GM23248 (cell line): Measurements from ENCODE around the gene PPP6R1.

Source experiments
- EZH2 ChIP-seq: fragments of 200-600 bp; sonication (generic); IDR thresholded peaks from 2 replicates; pipeline ENCODE4 v1.6.1; 2018; ENCODE audit warnings: antibody characterized with exemption, mild to moderate bottlenecking; ENCODE audit not compliant: insufficient read depth, poor library complexity, severe bottlenecking
- EZH2phosphoT487 ChIP-seq: fragments of 200-600 bp; sonication (generic); IDR thresholded peaks from 2 replicates; pipeline ENCODE4 v1.6.1; 2018; ENCODE audit warnings: antibody characterized with exemption, moderate library complexity, mild to moderate bottlenecking, low read depth; ENCODE audit not compliant: insufficient read depth

GRCh38 chr19:55198651-55199050 lies 60.2 kb downstream of the PPP6R1 start:
- TF ChIP-seq EZH2 (no peak), EZH2phosphoT487 (no peak)
